Measurements from ENCODE around the gene CES2. TPM values are rescaled to one million over a fixed set of nuclear protein-coding genes. Genes with fewer than 3 reads are reported as not detected.

The CES2 gene
- polyA plus RNA-seq, 1 of the 3 experiments (the other 2 are of a cell fraction), result 33.1 TPM

- 94% methylated on average over 4 of the region's 15 CpGs for WGBS (ENCODE audit: low lambda C conversion rate)
- no peak overlapping the region for H2AFZ ChIP-seq (ENCODE audit: low read depth)
- no peaks in the 10 kb centered on the region for H3K9me2 ChIP-seq
- no peak for DNase-seq
- no peak overlapping the region for H3K4me3 ChIP-seq (ENCODE audit: low read depth in 2 of 2, low read length in 1 of 2)
- ChIA-PET CTCF (interaction anchor here (0.6 to 3.9 kb wide), 11 partner anchors 9 to 212 kb away, joined by 3 to 20 read pairs (median 3); partner anchors contain the start of gene CES3), POLR2A (interaction anchor here (0.7 kb wide), 1 partner anchor 9 kb away, joined by 4 read pairs; no protein-coding TSS in a partner anchor)
- peaks cover 9% of the 10 kb centered on the region for H3F3A ChIP-seq (replicated peaks; ENCODE audit: insufficient read depth)
- H3K9me3 ChIP-seq, result no peaks in the 10 kb centered on the region
- TF ChIP-seq EP300 (IDR thresholded peaks at IDR 0.05; ENCODE audit: borderline replicate concordance in 1 of 2, low read depth in 1 of 2, low read length in 1 of 2) (no peak), ELF1 (IDR thresholded peaks at IDR 0.05) (no peak), RAD21 (IDR thresholded peaks at IDR 0.05; ENCODE audit: low read length) (no peak), SMC3 (IDR thresholded peaks at IDR 0.05; ENCODE audit: low read depth, low read length) (no peak), CTCF (IDR thresholded peaks at IDR 0.05) (no peak), IRF3 (IDR thresholded peaks at IDR 0.05; ENCODE audit: low read depth, low read length) (no peak), FOXM1 (IDR thresholded peaks at IDR 0.05; ENCODE audit: low read depth) (no peak), MAX (IDR thresholded peaks at IDR 0.05; ENCODE audit: low read depth) (no peak), EZH2phosphoT487 (IDR thresholded peaks at IDR 0.05; ENCODE audit: borderline replicate concordance, low read depth) (no peak), POLR2AphosphoS5 (IDR thresholded peaks at IDR 0.05; ENCODE audit: low read depth, low read length) (no peak), TAF1 (IDR thresholded peaks at IDR 0.05; ENCODE audit: borderline replicate concordance, low read depth, low read length) (no peak), CHD2 (IDR thresholded peaks at IDR 0.05; ENCODE audit: low read length, partially characterized antibody) (no peak), MXI1 (IDR thresholded peaks at IDR 0.05; ENCODE audit: low read depth, low read length) (no peak), GATA2 (CRISPR knock-in tag; IDR thresholded peaks at IDR 0.05) (no peak)
- TF ChIP-seq, protein P1, sequence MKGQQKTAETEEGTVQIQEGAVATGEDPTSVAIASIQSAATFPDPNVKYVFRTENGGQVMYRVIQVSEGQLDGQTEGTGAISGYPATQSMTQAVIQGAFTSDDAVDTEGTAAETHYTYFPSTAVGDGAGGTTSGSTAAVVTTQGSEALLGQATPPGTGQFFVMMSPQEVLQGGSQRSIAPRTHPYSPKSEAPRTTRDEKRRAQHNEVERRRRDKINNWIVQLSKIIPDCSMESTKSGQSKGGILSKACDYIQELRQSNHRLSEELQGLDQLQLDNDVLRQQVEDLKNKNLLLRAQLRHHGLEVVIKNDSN (IDR thresholded peaks at IDR 0.05; ENCODE audit: borderline replicate concordance, low read depth), result no peak
- TF ChIP-seq, protein P2, sequence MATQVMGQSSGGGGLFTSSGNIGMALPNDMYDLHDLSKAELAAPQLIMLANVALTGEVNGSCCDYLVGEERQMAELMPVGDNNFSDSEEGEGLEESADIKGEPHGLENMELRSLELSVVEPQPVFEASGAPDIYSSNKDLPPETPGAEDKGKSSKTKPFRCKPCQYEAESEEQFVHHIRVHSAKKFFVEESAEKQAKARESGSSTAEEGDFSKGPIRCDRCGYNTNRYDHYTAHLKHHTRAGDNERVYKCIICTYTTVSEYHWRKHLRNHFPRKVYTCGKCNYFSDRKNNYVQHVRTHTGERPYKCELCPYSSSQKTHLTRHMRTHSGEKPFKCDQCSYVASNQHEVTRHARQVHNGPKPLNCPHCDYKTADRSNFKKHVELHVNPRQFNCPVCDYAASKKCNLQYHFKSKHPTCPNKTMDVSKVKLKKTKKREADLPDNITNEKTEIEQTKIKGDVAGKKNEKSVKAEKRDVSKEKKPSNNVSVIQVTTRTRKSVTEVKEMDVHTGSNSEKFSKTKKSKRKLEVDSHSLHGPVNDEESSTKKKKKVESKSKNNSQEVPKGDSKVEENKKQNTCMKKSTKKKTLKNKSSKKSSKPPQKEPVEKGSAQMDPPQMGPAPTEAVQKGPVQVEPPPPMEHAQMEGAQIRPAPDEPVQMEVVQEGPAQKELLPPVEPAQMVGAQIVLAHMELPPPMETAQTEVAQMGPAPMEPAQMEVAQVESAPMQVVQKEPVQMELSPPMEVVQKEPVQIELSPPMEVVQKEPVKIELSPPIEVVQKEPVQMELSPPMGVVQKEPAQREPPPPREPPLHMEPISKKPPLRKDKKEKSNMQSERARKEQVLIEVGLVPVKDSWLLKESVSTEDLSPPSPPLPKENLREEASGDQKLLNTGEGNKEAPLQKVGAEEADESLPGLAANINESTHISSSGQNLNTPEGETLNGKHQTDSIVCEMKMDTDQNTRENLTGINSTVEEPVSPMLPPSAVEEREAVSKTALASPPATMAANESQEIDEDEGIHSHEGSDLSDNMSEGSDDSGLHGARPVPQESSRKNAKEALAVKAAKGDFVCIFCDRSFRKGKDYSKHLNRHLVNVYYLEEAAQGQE (IDR thresholded peaks at IDR 0.05; ENCODE audit: low read depth, low read length), result no peak
- TF ChIP-seq, protein P3, sequence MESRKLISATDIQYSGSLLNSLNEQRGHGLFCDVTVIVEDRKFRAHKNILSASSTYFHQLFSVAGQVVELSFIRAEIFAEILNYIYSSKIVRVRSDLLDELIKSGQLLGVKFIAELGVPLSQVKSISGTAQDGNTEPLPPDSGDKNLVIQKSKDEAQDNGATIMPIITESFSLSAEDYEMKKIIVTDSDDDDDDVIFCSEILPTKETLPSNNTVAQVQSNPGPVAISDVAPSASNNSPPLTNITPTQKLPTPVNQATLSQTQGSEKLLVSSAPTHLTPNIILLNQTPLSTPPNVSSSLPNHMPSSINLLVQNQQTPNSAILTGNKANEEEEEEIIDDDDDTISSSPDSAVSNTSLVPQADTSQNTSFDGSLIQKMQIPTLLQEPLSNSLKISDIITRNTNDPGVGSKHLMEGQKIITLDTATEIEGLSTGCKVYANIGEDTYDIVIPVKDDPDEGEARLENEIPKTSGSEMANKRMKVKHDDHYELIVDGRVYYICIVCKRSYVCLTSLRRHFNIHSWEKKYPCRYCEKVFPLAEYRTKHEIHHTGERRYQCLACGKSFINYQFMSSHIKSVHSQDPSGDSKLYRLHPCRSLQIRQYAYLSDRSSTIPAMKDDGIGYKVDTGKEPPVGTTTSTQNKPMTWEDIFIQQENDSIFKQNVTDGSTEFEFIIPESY (IDR thresholded peaks at IDR 0.05; ENCODE audit: borderline replicate concordance, low read depth), result no peak
- H3K79me2 ChIP-seq (ENCODE audit: insufficient read depth), result peaks cover 2% of the 10 kb centered on the region; the same call in 1 of the 2 replicates
- H4K20me1 ChIP-seq (ENCODE audit: insufficient read depth), result no peaks in the 10 kb centered on the region
- H3K4me2 ChIP-seq, result no peak overlapping the region
- peaks cover 0 to 8% of the 10 kb centered on the region in 2 experiments; a peak in 1 of 4 replicates for H3K4me1 ChIP-seq (ENCODE audit: control insufficient read depth in 1 of 2, insufficient read depth in 2 of 2, low read depth in 1 of 2, low read length in 1 of 2)
- H3K36me3 ChIP-seq (replicated peaks in 1 of 2; ENCODE audit: control insufficient read depth in 1 of 2, insufficient read depth in 2 of 2, low read length in 1 of 2), result peaks cover 18 to 48% of the 10 kb centered on the region in 2 experiments
- H3K27ac ChIP-seq (ENCODE audit: low read depth in 2 of 2, low read length in 1 of 2), result no peak overlapping the region
- no peak overlapping the region for H3K9ac ChIP-seq
- no peaks in the 10 kb centered on the region for H3K27me3 ChIP-seq (ENCODE audit: insufficient read depth)
Measured at GRCh38 chr16:66943426-66944053, 8.2 kb downstream of the CES2 start.

All from SK-N-SH (cell line).